SK-N-SH treated with all-trans-retinoic acid at 6 μM for 48 hours (cell line): ENCODE results near the gene WIPI1.

Experiments
- ARNTL ChIP-seq: fragments of 450-650 bp; formaldehyde crosslinking; IDR thresholded peaks from 2 replicates; pipeline ENCODE4 v1.5.0; 2020; ENCODE audit warnings: low read depth, mild to moderate bottlenecking, moderate library complexity, borderline replicate concordance
- GLIS3 ChIP-seq: fragments of 250-450 bp; sonication (Bioruptor Pico); IDR thresholded peaks from 2 replicates; pipeline ENCODE4 v1.5.0; 2020; ENCODE audit warnings: mild to moderate bottlenecking, moderate library complexity
- ISL1 ChIP-seq: fragments of 250-450 bp; sonication (Bioruptor Pico); IDR thresholded peaks from 2 replicates; pipeline ENCODE4 v2.1.2; 2022; ENCODE audit warnings: mild to moderate bottlenecking, moderate library complexity
- PPARA ChIP-seq: fragments of 250-450 bp; sonication (Bioruptor Pico); IDR thresholded peaks from 2 replicates; pipeline ENCODE4 v1.5.0; 2020; ENCODE audit warnings: mild to moderate bottlenecking, borderline replicate concordance
- RARB ChIP-seq: fragments of 250-450 bp; sonication (Bioruptor Pico); IDR thresholded peaks from 2 replicates; pipeline ENCODE4 v1.8.0; 2021; ENCODE audit warnings: mild to moderate bottlenecking, moderate library complexity
- SNAI2 ChIP-seq: fragments of 250-450 bp; sonication (Bioruptor Pico); IDR thresholded peaks from 2 replicates; pipeline ENCODE4 v1.5.0; 2020; ENCODE audit warnings: mild to moderate bottlenecking, moderate library complexity
- TCF4 ChIP-seq: fragments of 250-450 bp; sonication (Bioruptor Pico); IDR thresholded peaks from 2 replicates; pipeline ENCODE4 v1.8.0; 2021; ENCODE audit warnings: mild to moderate bottlenecking, moderate library complexity, borderline replicate concordance
- ZFP3 ChIP-seq: fragments of 250-450 bp; sonication (Bioruptor Pico); IDR thresholded peaks from 2 replicates; pipeline ENCODE4 v1.5.0; 2020; ENCODE audit warnings: mild to moderate bottlenecking, moderate library complexity
- ZFP30 ChIP-seq: fragments of 450-650 bp; formaldehyde crosslinking; IDR thresholded peaks from 2 replicates; pipeline ENCODE4 v1.5.0; 2022; ENCODE audit warnings: mild to moderate bottlenecking, moderate library complexity
- ZNF70 ChIP-seq: fragments of 450-650 bp; formaldehyde crosslinking; IDR thresholded peaks from 2 replicates; pipeline ENCODE4 v1.5.0; 2020; ENCODE audit warnings: mild to moderate bottlenecking, moderate library complexity
- TF ChIP-seq, protein P1 (sequence below): fragments of 250-450 bp; sonication (Bioruptor Pico); IDR thresholded peaks from 2 replicates; pipeline ENCODE4 v1.8.0; 2021; ENCODE audit warnings: low read depth, mild to moderate bottlenecking, moderate library complexity, borderline replicate concordance
- TF ChIP-seq, protein P2 (sequence below): fragments of 250-450 bp; sonication (Bioruptor Pico); IDR thresholded peaks from 2 replicates; pipeline ENCODE4 v1.8.0; 2020; ENCODE audit warnings: mild to moderate bottlenecking, moderate library complexity, borderline replicate concordance

DNA sequence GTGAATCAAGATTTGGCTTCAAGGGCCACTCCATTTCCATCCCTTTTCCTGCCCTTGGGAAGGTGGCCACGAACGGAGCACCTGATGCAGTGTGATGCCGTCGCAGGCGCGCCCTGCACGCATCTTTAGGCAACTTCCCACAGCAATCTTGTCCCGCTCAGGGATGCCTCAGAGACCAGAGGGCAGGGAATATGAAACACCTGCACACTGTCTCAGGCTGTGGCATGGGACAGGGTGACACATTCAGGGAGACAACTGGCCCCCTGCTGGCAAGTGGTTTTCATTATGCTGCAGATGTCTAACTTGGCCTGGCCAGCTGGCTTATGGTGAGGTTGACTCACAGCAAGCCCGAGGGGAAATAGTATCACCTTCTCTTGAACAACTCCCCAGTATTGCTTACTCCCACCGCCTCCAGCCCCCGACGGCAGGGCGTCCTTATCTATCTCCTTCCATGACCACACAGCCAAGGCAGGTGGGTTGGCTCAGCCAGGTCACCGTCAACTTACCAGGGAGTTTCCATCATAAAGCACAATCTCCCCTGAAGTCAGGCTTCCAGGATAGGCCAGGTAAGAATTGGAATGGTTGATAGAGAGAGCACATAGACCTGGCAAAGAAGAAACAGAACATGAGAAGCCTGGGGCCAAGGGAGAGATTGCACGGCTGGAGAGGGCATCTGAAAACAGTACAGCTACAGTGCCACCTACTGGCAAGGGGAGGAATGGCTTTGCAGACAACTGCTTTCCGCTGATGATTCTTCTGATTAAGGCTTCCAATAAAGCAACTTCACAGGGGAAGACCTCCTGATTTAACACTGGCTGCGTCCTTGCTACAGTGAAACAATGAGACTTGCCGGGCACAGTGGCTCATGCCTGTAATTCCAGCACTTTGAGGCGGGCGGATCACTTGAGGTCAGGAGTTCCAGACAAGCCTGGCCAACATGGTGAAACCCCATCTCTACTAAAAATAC is 21.1 kb downstream of the WIPI1 start:
- TF ChIP-seq GLIS3 (no peak), ARNTL (CRISPR knock-in tag) (no peak), PPARA (CRISPR knock-in tag) (no peak), SNAI2 (CRISPR knock-in tag) (no peak), RARB (CRISPR knock-in tag) (no peak), ZNF70 (no peak), ZFP3 (CRISPR knock-in tag) (no peak), TCF4 (CRISPR knock-in tag) (no peak), ISL1 (CRISPR knock-in tag) (no peak), ZFP30 (no peak)
- TF ChIP-seq, protein P1, sequence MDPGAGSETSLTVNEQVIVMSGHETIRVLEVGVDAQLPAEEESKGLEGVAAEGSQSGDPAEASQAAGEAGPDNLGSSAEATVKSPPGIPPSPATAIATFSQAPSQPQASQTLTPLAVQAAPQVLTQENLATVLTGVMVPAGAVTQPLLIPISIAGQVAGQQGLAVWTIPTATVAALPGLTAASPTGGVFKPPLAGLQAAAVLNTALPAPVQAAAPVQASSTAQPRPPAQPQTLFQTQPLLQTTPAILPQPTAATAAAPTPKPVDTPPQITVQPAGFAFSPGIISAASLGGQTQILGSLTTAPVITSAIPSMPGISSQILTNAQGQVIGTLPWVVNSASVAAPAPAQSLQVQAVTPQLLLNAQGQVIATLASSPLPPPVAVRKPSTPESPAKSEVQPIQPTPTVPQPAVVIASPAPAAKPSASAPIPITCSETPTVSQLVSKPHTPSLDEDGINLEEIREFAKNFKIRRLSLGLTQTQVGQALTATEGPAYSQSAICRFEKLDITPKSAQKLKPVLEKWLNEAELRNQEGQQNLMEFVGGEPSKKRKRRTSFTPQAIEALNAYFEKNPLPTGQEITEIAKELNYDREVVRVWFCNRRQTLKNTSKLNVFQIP (CRISPR knock-in tag) = no peak
- TF ChIP-seq, protein P2, sequence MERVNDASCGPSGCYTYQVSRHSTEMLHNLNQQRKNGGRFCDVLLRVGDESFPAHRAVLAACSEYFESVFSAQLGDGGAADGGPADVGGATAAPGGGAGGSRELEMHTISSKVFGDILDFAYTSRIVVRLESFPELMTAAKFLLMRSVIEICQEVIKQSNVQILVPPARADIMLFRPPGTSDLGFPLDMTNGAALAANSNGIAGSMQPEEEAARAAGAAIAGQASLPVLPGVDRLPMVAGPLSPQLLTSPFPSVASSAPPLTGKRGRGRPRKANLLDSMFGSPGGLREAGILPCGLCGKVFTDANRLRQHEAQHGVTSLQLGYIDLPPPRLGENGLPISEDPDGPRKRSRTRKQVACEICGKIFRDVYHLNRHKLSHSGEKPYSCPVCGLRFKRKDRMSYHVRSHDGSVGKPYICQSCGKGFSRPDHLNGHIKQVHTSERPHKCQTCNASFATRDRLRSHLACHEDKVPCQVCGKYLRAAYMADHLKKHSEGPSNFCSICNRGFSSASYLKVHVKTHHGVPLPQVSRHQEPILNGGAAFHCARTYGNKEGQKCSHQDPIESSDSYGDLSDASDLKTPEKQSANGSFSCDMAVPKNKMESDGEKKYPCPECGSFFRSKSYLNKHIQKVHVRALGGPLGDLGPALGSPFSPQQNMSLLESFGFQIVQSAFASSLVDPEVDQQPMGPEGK (CRISPR knock-in tag) = no peak
